GM21360 (cell line): Measurements from ENCODE around the gene MAML1.
"Not testable (repeated sequence)": the region's sequence is repeated elsewhere in the genome, so short reads cannot be mapped to it uniquely, and the experiment has no call there.

ENCODE experiments used
- ATAC-seq: cut with Tn5 transposase; IDR thresholded peaks from one replicate; pipeline ENCODE4 v1.9.1; 2021; ENCODE audit warnings: mild to moderate bottlenecking, moderate library complexity; ENCODE audit not compliant: unreplicated experiment

MAML1 gene

DNA sequence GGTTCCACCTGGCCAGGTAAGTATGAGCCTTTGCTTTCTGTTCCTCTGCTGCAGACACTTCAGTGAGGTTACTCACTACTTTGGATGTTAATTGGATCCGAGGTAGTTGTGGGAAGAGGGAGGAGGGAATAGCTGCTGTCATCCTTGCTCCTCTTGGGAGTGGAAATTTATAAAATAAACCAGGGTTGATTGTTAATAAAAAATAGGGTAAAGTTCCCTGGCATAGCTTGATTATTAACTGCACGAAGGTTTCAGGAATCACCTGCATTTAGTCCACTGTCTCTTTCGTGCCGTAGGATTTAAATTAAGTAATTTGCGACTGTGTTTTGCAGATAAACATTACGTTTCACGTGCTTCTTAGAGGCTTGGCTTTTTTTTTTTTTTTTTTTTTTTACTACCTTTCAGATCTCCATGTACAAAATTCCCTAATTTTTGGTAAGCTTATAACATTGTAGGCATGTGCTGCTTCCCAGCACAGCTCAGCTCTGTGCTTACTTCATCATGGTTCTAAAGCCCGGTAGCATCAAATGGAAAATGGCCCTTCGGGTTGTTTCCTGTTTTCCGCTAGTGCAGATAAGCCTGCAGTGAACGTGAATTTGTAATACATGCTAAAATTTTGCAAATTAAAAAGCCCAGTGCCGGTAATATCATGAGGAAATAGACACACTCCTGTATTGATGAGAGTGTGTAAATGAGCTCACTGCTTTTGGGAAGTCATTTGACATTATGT, 34.3 kb downstream of the MAML1 start:
- no peak for ATAC-seq

DNA sequence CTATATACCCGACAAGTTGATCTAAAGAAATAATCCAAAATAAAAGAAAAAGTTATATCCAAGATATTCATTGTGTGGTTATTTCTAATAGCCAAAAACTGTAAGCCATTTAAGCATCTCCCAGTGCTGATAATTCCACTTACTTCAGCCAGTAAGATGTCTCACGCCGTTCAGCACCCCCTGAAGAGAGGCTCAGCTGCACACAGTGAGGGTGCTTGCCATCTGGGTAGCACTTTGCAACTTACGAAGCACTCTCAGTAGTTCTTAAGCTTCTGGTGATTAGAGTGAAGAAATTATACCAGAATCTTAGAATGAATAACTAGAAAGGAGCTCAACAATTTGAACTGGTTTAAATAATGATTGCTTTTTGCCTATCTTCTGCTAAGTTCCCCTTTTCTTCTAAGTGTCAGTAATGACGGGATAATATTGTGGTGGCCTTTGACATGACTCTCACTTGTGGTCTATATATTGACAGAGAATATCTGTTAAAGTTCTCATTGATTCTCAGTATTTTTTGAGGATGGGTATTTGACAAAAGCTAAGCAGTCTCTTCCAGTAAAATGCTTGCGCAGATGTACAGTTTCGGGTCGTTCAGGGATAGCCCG, 35.0 kb downstream of the MAML1 start:
- no peak for ATAC-seq

DNA sequence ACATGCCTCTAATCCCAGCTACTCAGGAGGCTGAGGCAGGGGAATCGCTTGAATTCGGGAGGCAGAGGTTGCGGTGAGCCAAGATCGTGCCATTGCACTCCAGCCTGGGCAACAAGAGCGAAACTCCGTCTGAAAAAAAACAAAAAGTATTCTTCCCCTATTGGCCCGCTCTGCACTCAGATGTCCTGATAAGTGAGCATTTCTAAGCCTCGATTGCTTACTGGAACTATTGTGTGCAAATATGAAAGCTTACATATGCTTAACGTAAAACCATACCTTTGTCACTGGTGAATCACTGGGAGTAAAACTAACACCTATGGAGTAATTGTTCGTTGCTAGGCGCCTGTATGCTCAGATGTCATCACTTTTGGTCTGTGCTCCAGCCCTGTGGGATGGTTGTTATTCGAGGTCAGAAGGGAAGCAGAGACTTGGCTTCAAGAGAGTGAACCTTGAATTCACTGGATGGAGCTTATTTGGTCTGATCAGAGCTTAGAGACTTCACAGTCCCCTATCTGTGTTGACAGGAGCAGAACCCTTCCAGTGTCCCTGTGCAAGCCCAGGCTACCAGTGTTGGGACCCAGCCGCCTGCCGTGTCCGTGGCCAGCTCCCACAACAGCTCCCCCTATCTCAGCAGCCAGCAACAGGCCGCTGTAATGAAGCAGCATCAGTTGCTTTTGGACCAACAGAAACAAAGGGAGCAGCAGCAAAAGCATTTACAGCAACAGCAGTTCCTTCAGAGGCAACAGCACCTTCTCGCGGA, 35.9 kb downstream of the MAML1 start:
- ATAC-seq, result no peak

DNA sequence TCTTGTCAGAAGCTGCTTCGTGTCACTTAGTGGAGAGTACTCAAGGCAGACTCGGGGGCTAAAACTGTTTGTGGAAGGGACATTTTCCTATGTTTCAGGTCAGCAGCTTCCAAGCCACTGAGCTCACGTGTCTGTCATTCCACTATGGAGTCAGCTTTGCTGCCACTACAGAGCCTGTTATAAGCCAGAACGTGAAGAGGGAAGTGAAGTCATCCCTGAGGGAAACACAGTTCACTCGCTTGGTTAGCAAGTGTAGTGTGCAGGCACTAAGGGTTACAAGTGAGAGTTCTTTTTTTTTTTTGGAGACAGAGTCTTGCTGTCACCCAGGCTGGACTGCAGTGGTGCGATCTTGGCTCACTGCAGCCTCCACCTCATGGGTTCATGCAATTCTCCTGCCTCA, 36.6 kb downstream of the MAML1 start:
- no peak for ATAC-seq

DNA sequence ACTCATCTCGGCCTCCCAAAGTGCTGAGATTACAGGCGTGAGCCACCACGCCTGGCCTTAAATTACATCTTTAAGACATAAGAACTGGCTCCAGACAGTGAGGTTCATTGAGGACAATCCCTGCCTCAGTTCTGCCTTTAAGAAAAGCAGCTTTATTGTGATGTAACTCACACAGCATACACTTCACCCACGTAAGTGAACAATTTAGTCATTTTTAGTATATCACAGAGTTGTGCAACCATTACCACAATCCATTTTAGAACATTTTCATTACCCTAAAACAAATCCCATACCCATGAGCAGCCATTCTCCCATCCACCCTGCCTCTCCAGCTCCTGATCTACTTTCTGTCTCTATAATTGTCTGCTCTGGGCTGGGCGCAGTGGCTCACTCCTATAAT, 37.2 kb downstream of the MAML1 start:
- no peak for ATAC-seq

DNA sequence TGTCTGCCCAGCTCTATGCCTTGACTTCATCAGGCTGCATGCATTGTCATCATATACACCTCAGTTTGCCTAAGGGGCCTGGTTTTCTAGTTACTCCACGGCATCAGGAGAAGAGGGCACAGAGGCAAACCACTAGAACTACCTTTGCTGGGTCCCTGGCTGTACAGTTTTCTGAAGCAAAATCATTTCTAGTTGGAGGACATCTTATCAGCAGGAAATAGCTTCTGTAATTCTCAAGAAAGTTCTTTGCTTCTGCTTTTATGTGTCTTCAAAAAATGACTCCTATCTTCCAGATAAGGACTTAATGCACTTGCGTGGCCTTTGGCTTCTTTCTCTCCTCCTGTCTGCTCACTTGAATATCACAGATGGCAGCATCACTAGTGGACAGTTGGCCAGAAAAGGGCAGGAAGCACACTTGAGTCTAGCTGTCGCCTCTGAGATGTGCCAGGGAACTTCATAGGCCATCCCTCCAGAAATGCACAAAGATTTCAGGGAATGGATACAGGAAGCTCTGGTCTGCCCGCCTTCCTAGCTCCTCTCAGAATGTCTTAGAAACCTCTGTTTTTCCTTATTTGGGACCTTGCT, 38.8 kb downstream of the MAML1 start:
- no peak for ATAC-seq

DNA sequence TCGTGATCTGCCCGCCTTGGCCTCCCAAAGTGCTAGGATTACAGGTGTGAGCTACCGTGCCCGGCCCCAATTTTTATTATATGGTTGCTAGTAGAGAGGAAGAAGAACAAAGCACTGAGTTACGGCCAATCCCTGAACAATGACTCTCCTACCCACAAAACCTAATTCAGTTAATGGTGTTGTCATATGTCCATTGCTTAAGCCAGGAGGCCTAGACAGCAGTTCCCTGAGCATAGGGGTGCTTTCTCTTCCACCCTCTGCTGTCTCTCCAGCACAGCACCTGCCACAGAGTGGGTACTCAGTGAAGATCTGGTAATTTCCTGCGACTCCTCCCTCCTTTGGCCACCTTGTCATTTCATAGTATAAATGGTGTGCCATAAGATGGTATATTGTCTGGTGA, 39.7 kb downstream of the MAML1 start:
- ATAC-seq, result no peak

GRCh38 chr5:179773686-179774040, 41.0 kb downstream of the MAML1 start:
- ATAC-seq, result no peak

DNA sequence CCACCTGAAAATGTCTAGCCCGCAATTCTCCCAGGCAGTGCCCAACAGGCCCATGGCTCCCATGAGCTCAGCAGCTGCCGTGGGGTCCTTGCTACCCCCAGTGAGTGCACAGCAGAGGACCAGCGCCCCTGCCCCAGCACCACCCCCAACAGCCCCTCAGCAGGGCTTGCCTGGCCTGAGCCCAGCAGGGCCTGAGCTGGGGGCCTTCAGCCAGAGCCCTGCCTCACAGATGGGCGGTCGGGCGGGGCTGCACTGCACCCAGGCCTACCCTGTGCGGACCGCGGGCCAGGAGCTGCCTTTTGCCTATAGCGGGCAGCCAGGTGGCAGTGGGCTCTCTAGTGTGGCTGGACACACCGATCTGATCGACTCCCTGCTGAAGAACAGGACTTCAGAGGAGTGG, 41.8 kb downstream of the MAML1 start:
- ATAC-seq, result no peak

DNA sequence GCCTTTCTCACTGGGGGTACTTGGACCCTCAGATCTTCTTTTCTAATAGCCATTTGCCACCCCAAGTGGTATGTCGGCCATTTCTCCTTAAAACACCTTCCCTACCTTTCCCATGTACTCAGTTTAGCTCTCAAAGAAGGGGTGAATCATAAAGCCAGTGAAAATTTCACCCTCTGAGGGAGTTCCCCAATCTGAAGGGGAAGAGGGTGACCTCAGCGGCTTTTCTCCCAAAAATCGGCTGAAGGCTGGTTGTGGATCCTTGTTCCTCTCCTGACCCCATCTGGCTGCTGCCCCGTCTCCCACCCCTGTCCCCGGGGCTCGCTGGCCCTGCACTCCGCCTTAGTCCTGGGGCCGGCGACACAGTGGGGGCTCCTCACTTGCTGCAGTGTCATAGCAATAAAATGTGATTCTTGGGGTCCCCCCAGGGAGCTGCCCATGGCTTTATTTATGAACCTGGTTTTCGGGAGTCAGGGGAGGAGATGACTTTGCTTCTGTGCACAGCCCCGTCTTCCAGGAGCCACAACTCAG, 43.9 kb downstream of the MAML1 start:
- ATAC-seq, result no peak

GRCh38 chr5:179777456-179777855, 44.8 kb downstream of the MAML1 start:
- no peak for ATAC-seq

- ATAC-seq, result no peak
Measured at GRCh38 chr5:179777909-179778308, 45.3 kb downstream of the MAML1 start.

DNA sequence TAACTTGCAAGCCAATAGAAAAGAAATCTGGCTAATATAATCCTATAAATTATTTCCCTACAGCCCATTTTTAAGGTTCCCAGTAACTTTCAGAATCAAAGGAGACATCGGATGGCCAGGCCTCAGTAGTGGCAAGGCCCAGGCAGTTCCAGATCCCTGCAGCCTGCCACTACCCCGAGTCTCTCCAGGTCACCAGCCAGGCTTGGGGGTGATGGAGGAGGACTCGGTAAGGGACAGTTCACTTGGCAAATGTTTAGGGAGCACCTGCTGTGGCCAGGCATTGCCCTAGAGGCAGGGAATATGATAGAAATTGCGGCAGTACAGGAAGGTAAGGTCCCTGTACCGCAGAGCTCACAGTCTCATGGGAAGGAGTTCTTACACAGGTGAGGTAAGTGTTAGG, 46.0 kb downstream of the MAML1 start:
- ATAC-seq, result no peak

DNA sequence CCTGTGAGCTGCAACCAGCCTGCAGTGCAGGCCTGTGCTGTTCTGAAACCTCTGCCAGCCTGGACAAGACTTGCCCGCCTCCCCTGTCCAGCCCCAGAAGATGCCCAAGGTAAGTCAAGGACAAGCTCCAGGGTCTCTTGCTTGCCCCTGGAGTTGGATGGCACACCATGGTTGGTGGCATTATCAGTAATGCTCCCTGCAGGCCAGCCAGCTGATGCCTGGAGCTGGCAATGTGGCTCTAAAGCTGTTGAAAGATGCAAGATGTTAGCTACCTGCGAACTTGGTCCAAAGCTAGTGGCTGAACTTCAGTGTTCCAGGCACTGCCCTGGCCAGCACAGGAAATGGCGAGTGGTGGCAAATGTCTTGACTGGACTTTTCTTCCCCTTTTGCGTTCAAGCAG, 47.2 kb downstream of the MAML1 start:
- no peak for ATAC-seq

- no peak for ATAC-seq
Measured at GRCh38 chr5:179780362-179780761, 47.7 kb downstream of the MAML1 start.

DNA sequence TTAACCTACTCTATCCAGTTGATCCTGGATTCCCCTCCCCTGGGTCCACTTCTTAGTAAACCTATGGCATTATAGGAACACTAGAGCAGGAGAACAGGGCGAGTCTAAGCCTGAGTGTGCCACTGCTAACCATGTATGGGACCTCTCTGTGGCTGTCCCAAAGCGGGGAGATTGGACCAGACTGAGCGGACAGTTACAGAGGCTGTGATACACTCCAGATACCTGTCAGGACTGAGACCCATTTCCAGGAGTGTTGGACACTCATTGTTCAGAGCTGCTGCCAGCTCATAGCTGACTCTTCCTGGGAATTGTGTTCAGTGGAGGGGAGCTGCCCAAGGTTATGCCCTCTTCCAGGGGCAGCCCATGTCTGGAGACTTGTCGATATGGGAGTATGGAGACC, 49.2 kb downstream of the MAML1 start:
- ATAC-seq, result no peak

GRCh38 chr5:179783128-179783527, 50.5 kb downstream of the MAML1 start:
- no peak for ATAC-seq

- no peak for ATAC-seq
Measured at GRCh38 chr5:179786861-179787260, 54.2 kb downstream of the MAML1 start.

DNA sequence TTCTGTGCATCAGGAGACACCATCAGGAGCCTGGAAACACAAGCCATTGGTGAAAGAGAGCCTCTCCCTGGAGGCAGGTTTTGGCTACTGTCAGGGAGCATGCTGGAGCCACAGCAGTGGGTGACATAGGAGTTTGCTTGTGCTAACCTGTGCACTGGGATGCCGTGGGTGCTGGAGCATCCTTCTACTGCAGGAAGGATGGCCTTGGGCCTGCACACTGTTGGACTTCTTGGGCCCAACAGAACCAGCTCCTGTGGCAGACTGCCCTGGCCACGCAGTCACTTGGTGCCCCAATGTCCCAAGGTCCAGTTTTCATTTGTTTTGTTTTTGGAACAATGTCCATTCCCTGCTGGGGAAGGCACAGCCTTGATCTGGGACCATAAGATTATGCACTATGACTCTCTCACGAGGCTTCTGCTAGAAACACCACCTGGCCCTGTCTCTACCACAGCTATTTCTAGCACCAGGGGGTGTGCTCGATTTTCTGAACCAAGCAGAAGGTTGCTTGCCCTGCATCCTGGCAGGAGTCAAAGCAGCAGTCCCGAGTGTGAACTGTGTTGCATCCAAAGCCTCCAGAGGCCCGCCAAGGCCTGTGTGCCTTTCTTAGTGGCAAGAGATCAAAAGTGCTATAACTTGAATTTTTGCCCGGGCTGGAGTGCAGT, 55.7 kb downstream of the MAML1 start:
- ATAC-seq, result no peak

- not testable (repeated sequence) for ATAC-seq
Measured at GRCh38 chr5:179789278-179789677, 56.7 kb downstream of the MAML1 start.
